ENCODE results near the gene MAST2. TPM values are rescaled to one million over a fixed set of nuclear protein-coding genes. Genes with fewer than 3 reads are reported as not detected.
"Not testable (repeated sequence)": the region's sequence is repeated elsewhere in the genome, so short reads cannot be mapped to it uniquely, and the experiment has no call there.

The MAST2 gene
- total and polyA plus RNA-seq, 2 experiments from 2014 or later, result 44.8 to 79.2 TPM

GRCh38 chr1:45952072-45952471 is 148.7 kb downstream of the MAST2 start:
- TF ChIP-seq CTCF (IDR thresholded peaks at IDR 0.05; ENCODE audit: low read depth, low read length), result no peak
- Histone ChIP-seq H3K9me3 (ENCODE audit: low read depth) (no peaks in the 10 kb centered on the region), H3K4me1 (ENCODE audit: low read depth) (peaks cover 23% of the 10 kb centered on the region), H3K27ac (no peak overlapping the region), H3K27me3 (no peaks in the 10 kb centered on the region), H3K36me3 (no peaks in the 10 kb centered on the region), H3K4me3 (no peak overlapping the region)
- no peak for DNase-seq (ENCODE audit: low read depth in 1 of 2, low spot score in 1 of 2)

DNA sequence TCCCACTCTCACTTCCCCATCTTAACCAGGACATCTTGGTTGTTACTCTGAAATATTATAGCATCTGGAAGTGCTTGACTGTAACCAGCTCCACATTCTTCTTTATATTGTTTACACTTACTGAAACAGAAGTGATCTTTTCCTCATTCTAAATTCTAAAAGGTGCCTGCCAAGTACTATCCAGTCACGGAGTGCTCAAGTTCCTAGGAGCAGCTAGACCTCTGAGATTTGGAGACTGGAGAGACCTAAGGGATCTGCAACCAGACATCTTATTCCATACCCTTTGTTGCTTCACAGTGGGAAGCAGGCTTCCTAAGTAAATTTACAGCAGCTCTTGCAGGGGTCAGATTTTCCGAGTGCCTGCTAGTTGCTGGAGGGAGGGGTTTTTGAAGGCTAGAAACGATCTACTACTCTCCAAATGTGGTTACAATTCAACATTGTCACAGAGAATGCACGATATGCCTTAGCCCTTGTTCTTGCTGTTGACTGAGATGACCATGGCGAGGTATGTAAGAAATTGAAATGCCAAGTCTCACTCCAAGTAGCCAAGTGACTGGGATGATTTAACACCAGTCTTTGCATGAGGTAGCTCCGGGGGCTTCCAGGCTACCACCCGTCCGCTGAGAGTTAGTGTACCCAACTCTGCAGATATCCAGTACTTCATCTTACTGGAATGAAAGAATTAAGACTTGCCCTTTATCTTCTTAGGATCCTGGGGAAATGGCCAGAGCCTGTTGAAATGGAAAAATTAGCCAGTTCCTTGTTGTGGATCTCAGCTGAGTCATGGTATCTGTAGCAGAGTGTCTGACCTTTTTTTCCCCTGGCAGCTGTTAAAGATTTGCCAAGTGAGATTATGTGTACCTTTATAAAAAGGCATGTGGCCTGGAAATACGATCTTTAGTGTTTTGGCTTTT is 150.8 kb downstream of the MAST2 start:
- TF ChIP-seq CTCF (IDR thresholded peaks at IDR 0.05; ENCODE audit: low read depth, low read length), result no peak
- Histone ChIP-seq H3K36me3 (no peaks in the 10 kb centered on the region), H3K4me3 (no peak overlapping the region), H3K4me1 (ENCODE audit: low read depth) (peaks cover 23% of the 10 kb centered on the region), H3K9me3 (ENCODE audit: low read depth) (no peaks in the 10 kb centered on the region), H3K27ac (peak overlapping the region; percentile 71), H3K27me3 (no peaks in the 10 kb centered on the region)
- peak; percentile 2 to 70 for DNase-seq (ENCODE audit: low read depth in 1 of 2, low spot score in 1 of 2)

DNA sequence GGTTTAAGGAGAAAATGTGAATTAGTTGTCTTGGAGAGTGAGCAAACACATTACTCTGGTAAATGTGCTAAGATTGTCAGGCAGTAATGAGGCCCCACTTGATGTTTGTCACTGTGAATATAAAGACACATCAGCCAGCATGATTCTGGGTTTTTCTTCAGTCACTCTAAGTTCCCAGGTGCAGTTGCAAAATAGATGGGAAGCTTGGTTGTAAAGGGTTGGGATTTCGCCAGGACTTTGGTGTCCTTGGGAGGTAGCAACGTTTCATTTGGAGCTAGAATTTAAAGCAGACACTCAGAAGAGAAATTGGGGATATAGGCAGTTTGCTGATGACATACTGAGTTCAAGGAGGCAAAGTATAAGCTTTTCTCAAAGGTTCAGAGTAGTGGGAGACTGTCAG is 154.3 kb downstream of the MAST2 start:
- peaks cover 20% of the 10 kb centered on the region for H3K4me1 ChIP-seq (ENCODE audit: low read depth)
- no peaks in the 10 kb centered on the region for H3K36me3 ChIP-seq
- peak overlapping the region; percentile 40 for H3K27ac ChIP-seq
- no peaks in the 10 kb centered on the region for H3K27me3 ChIP-seq
- peak in 1 of 2 donors; percentile 15 for DNase-seq (ENCODE audit: low read depth in 1 of 2, low spot score in 1 of 2)
- no peak for TF ChIP-seq CTCF (IDR thresholded peaks at IDR 0.05; ENCODE audit: low read depth, low read length)
- H3K9me3 ChIP-seq (ENCODE audit: low read depth), result no peaks in the 10 kb centered on the region
- no peak overlapping the region for H3K4me3 ChIP-seq

- H3K27me3 ChIP-seq, result no peaks in the 10 kb centered on the region
- H3K9me3 ChIP-seq (ENCODE audit: low read depth), result no peaks in the 10 kb centered on the region
- DNase-seq (ENCODE audit: low read depth in 1 of 2, low spot score in 1 of 2), result no peak
- H3K36me3 ChIP-seq, result no peaks in the 10 kb centered on the region
- TF ChIP-seq CTCF (IDR thresholded peaks at IDR 0.05; ENCODE audit: low read depth, low read length), result no peak
- peaks cover 14% of the 10 kb centered on the region for H3K4me1 ChIP-seq (ENCODE audit: low read depth)
- no peak overlapping the region for H3K4me3 ChIP-seq
- H3K27ac ChIP-seq, result no peak overlapping the region
These were observed 154.9 kb downstream of the MAST2 start for GRCh38 chr1:45958317-45958716.

DNA sequence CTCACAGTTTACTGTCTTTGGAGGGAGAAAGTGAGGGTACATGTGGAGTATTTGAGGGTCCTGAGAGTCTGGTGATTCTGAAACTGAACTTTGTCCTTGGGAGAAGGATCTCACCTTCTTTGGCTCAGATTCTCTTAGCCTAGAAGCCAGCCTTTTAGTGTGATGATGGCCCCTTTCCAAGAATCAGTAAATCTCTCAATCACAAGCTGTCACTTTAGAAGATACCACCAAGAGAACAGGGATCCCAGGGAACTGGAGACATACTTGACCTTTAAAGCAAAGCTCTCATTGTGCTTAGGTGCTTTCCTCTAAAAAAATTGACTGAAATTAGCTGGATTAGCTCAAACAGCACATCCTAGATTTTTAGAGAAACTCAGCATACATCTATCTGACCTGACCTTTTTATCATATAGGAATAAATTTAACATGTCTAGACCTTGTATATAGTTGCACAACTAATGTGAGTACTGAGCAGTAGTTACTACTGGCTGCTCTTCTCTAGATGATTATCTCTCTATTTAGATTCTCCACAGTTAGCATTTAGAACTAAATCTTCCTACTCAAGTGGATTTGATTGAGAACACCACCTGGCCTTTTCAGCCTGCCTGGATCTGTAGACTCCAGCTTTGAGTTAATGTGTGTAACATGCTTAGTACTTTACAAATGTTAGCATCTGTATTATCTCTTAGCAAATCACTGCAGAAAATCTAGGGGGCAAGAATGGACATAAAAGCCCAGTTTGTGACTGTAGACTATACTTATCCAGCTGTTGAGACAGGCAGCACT is 157.7 kb downstream of the MAST2 start:
- no peak for DNase-seq (ENCODE audit: low read depth in 1 of 2, low spot score in 1 of 2)
- Histone ChIP-seq H3K27me3 (no peaks in the 10 kb centered on the region), H3K9me3 (ENCODE audit: low read depth) (no peaks in the 10 kb centered on the region), H3K27ac (peak overlapping the region; percentile 68), H3K4me3 (no peak overlapping the region), H3K36me3 (no peaks in the 10 kb centered on the region), H3K4me1 (ENCODE audit: low read depth) (no peaks in the 10 kb centered on the region)
- TF ChIP-seq CTCF (IDR thresholded peaks at IDR 0.05; ENCODE audit: low read depth, low read length), result no peak

- DNase-seq (ENCODE audit: low read depth in 1 of 2, low spot score in 1 of 2); H3K9me3 ChIP-seq (ENCODE audit: low read depth); H3K36me3 ChIP-seq; H3K27ac ChIP-seq; H3K27me3 ChIP-seq; H3K4me1 ChIP-seq (ENCODE audit: low read depth); H3K4me3 ChIP-seq: not testable (repeated sequence)
These were observed 158.5 kb downstream of the MAST2 start for GRCh38 chr1:45961936-45962335.

All from cardiac muscle cell (in vitro differentiated cells and primary cell).